Lung (tissue), 12 donors: ENCODE data around the gene HIPK2. TPM values are rescaled to one million over a fixed set of nuclear protein-coding genes. Genes with fewer than 3 reads are reported as not detected.

Experiments
- ATAC-seq: fragments of 200-7000 bp; cut with Tn5 transposase; one replicate; pipeline ENCODE4 v1.9.1; 2020; ENCODE audit warnings: moderate number of reproducible peaks; ENCODE audit not compliant: insufficient read depth, low FRiP score
- DNase-seq, 3 donors: peaks; one replicate each; pipeline ENCODE4 v3.0.0-alpha.2; 2013 to 2017
- H3K27ac ChIP-seq, 2 donors: one replicate each; pipeline ENCODE4 v1.5.1; 2013; ENCODE audit warnings: mild to moderate bottlenecking in 2 of 2, moderate library complexity in 2 of 2, control low read depth in 1 of 2, inconsistent platforms in 1 of 2, low read depth in 1 of 2, low read length in 1 of 2
- H3K27me3 ChIP-seq, 3 donors: one replicate each; pipeline ENCODE4 v1.5.1; 2013; ENCODE audit warnings: low read length in 2 of 3; ENCODE audit not compliant: control insufficient read depth in 3 of 3, insufficient read depth in 3 of 3
- H3K36me3 ChIP-seq, 4 donors: one replicate each; pipeline ENCODE4 v1.5.1; 2013; ENCODE audit warnings: low read length in 4 of 4, mild to moderate bottlenecking in 1 of 4, moderate library complexity in 1 of 4; ENCODE audit not compliant: control insufficient read depth in 4 of 4, insufficient read depth in 4 of 4
- H3K4me1 ChIP-seq, 5 donors: one replicate each; pipeline ENCODE4 v1.5.1; 2013; ENCODE audit warnings: low read length in 5 of 5, mild to moderate bottlenecking in 2 of 5, moderate library complexity in 1 of 5; ENCODE audit not compliant: control insufficient read depth in 5 of 5, insufficient read depth in 5 of 5
- H3K4me3 ChIP-seq: one replicate; pipeline ENCODE4 v1.5.1; 2013; ENCODE audit warnings: mild to moderate bottlenecking, control low read depth, moderate library complexity
- H3K9ac ChIP-seq, 2 donors: one replicate each; pipeline ENCODE4 v1.5.1; 2013; ENCODE audit warnings: low read length in 2 of 2, control low read depth in 1 of 2; ENCODE audit not compliant: insufficient read depth in 1 of 2
- H3K9me3 ChIP-seq, 4 donors: one replicate each; pipeline ENCODE4 v1.5.1; 2013; ENCODE audit warnings: low read length in 3 of 4, mild to moderate bottlenecking in 1 of 4, moderate library complexity in 1 of 4; ENCODE audit not compliant: control insufficient read depth in 4 of 4, insufficient read depth in 3 of 4
- WGBS, 2 donors: extraction: QIAGEN DNeasy Blood & Tissue Kit; methylation state at CpG; one replicate each; pipeline ENCODE4 v1.1.7; 2013; 5-methylcytosine and 5-hydroxymethylcytosine counted together
- polyA plus RNA-seq, 2 donors: library from polyadenylated mRNA; stranded (reverse); fragments of 200-250 nt; gene quantifications; one replicate each; pipeline ENCODE4 v1.2.1, GENCODE V29; 2013
- total RNA-seq, 2 donors: library from RNA; depleted of rRNA in 1 of 2; stranded (reverse); fragments of >200 nt in 1 of 2; gene quantifications; one replicate each; pipeline ENCODE4 v1.2.1, GENCODE V29; 2014 to 2021
- TF ChIP-seq, protein P1 (sequence below): IDR thresholded peaks from 2 replicates; pipeline ENCODE4 v1.5.1; 2012; ENCODE audit warnings: mild to moderate bottlenecking; ENCODE audit errors: control extremely low read depth, extremely low read depth
- donor health status: control.
- donor health status: control.
- donor health status: Bipolar disorder and iron deficiency.
- donor health status: healthy.
- donor health status: DM: yes; HTN: yes; CAD: no.

Gene HIPK2
- total and polyA plus RNA-seq, 4 donors, result 8.7 to 65.1 (median 18.3) TPM

DNA sequence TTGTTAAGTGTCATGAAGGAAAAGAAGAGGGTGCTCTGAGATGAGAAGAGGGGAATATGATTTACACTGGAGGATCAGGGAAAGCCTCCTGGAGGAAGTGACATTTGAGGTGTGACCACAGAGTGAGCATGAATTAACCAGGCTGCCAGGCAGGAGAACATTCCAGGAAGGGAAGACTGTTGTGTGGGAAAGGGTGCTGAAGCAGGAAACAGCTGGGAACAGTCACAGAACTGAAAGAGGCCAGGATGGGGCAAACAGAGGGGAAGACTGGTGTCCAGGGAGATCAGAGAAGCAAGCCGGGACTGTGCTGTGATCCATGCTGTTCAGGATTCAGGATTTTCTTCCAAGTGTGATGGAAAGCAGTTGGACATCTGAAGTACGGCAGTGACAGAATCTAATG lies 14.9 kb downstream of the HIPK2 start:
- no peak overlapping the region for H3K4me3 ChIP-seq
- no peaks in the 10 kb centered on the region for H3K27me3 ChIP-seq
- DNase-seq (peak; percentile 50 to 75 (median 68)), ATAC-seq (no peak)
- TF ChIP-seq, protein P1, sequence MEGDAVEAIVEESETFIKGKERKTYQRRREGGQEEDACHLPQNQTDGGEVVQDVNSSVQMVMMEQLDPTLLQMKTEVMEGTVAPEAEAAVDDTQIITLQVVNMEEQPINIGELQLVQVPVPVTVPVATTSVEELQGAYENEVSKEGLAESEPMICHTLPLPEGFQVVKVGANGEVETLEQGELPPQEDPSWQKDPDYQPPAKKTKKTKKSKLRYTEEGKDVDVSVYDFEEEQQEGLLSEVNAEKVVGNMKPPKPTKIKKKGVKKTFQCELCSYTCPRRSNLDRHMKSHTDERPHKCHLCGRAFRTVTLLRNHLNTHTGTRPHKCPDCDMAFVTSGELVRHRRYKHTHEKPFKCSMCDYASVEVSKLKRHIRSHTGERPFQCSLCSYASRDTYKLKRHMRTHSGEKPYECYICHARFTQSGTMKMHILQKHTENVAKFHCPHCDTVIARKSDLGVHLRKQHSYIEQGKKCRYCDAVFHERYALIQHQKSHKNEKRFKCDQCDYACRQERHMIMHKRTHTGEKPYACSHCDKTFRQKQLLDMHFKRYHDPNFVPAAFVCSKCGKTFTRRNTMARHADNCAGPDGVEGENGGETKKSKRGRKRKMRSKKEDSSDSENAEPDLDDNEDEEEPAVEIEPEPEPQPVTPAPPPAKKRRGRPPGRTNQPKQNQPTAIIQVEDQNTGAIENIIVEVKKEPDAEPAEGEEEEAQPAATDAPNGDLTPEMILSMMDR, result no peak
- peaks cover 0 to 32% (median 10%) of the 10 kb centered on the region in 5 donors for H3K4me1 ChIP-seq
- H3K36me3 ChIP-seq, result peaks cover 0 to 2% (median 0%) of the 10 kb centered on the region in 4 donors
- H3K9me3 ChIP-seq, result no peaks in the 10 kb centered on the region
- 60 to 74% methylated on average over 2 of the region's 2 CpGs for WGBS, 2 donors
- no peak overlapping the region for H3K9ac ChIP-seq
- H3K27ac ChIP-seq, result peak overlapping the region in 1 of 2 donors; percentile 46

DNA sequence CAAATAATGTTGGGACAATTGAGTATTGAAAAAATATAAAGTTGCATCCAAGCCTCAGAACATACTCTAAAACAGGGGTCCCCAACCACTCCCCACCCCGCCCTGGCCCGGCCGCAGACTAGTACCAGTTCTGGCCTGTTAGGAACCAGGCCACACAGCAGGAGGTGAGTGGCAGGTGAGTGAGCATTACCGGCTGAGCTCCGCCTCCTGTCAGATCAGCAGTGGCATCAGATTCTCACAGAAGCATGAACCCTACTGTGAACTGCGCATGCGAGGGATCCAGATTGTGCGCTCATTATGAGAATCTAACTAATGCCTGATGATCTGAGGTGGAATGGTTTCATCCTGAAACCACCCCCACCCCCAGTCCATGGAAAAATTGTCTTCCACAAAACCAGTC lies 19.4 kb downstream of the HIPK2 start:
- WGBS, 2 donors, result 96 to 99% methylated on average over 8 of the region's 8 CpGs
- ATAC-seq, result no peak
- Histone ChIP-seq H3K4me3 (no peak overlapping the region), H3K9me3 (no peaks in the 10 kb centered on the region), H3K36me3 (peaks cover 0 to 5% (median 0%) of the 10 kb centered on the region in 4 donors), H3K4me1 (peaks cover 0 to 16% (median 9%) of the 10 kb centered on the region in 5 donors), H3K27me3 (no peaks in the 10 kb centered on the region), H3K27ac (no peak overlapping the region), H3K9ac (no peak overlapping the region)
- DNase-seq, result no peak
- TF ChIP-seq, protein P1, result no peak

DNA sequence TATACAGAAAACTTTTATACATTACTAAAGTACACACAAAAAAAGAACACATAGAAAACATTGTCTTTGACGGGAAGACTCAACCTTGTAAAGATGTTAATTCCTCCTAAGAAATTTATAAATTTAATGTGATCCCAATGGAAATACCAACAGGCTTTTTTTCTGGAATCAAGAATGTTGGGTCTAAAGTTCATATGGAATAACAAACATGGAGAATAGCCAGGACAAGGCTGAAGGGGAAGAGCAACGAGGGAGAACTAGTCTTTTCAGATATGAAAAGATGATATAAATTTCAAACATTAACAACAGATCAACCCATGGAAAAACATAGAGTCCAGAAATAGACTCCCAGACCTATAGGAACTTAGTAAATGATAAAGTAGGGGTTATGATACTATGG lies 19.8 kb downstream of the HIPK2 start:
- Histone ChIP-seq H3K27ac (no peak overlapping the region), H3K36me3 (peaks cover 0 to 5% (median 0%) of the 10 kb centered on the region in 4 donors), H3K27me3 (no peaks in the 10 kb centered on the region), H3K4me1 (peaks cover 0 to 14% (median 8%) of the 10 kb centered on the region in 5 donors), H3K9ac (no peak overlapping the region), H3K9me3 (no peaks in the 10 kb centered on the region), H3K4me3 (no peak overlapping the region)
- WGBS, 2 donors, result 79 to 88% methylated on average over 2 of the region's 2 CpGs
- DNase-seq (no peak), ATAC-seq (no peak)
- TF ChIP-seq, protein P1, result no peak

DNA sequence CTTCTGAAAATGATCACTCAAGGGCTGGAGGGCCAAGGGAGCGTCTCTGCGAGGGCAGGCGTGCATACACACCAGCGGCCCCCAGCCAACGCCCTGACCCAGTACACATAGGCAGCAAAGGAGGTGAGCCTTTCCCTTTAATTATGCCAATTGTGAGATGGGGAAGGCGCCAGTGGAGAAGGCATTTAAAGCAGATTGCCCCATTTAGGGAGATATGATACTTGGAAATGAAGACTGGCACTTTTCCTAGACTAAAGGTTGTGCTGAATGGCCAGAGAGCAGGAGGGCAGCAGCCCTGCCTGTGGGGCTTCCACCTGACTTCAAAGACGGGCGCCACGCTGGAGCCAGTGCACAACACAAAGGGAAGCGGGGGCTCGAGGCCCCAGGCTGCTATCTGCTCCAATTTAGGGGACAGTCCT lies 24.1 kb downstream of the HIPK2 start:
- WGBS, 2 donors, result 96 to 98% methylated on average over 11 of the region's 11 CpGs
- Histone ChIP-seq H3K27me3 (no peaks in the 10 kb centered on the region), H3K9ac (no peak overlapping the region), H3K4me3 (no peak overlapping the region), H3K9me3 (no peaks in the 10 kb centered on the region), H3K27ac (peak overlapping the region in 1 of 2 donors; percentile 0), H3K36me3 (peaks cover 0 to 5% (median 0%) of the 10 kb centered on the region in 4 donors), H3K4me1 (peaks cover 0 to 37% (median 16%) of the 10 kb centered on the region in 5 donors)
- ATAC-seq (no peak), DNase-seq (no peak)
- TF ChIP-seq, protein P1, result no peak
